HG03457 (cell line): ENCODE results near the gene POC1A.
"Not testable (repeated sequence)": the region's sequence is repeated elsewhere in the genome, so short reads cannot be mapped to it uniquely, and the experiment has no call there.

Experiments used
- ATAC-seq: cut with Tn5 transposase; IDR thresholded peaks from one replicate; pipeline ENCODE4 v1.9.1; 2021; ENCODE audit warnings: moderate number of reproducible peaks; ENCODE audit not compliant: unreplicated experiment

POC1A gene

GRCh38 chr3:52051444-52051843 is 102.8 kb downstream of the POC1A start:
- no peak for ATAC-seq

GRCh38 chr3:52050571-52050970 is 103.7 kb downstream of the POC1A start:
- ATAC-seq: no peak

GRCh38 chr3:52049503-52049902 is 104.7 kb downstream of the POC1A start:
- ATAC-seq: no peak

GRCh38 chr3:52047295-52047960 is 106.8 kb downstream of the POC1A start:
- ATAC-seq: no peak

GRCh38 chr3:52046902-52047239 is 107.4 kb downstream of the POC1A start:
- ATAC-seq: no peak

- ATAC-seq: no peak
These were observed 107.9 kb downstream of the POC1A start for GRCh38 chr3:52046186-52046901.

- no peak for ATAC-seq
These were observed 109.2 kb downstream of the POC1A start for GRCh38 chr3:52044869-52045619.

GRCh38 chr3:52043750-52044149 is 110.5 kb downstream of the POC1A start:
- no peak for ATAC-seq

- ATAC-seq: not testable (repeated sequence)
These were observed 111.2 kb downstream of the POC1A start for GRCh38 chr3:52043039-52043438.

- no peak for ATAC-seq
These were observed 113.0 kb downstream of the POC1A start for GRCh38 chr3:52041118-52041731.

- no peak for ATAC-seq
These were observed 113.6 kb downstream of the POC1A start for GRCh38 chr3:52040600-52040999.

- ATAC-seq: no peak
These were observed 114.4 kb downstream of the POC1A start for GRCh38 chr3:52039846-52040245.

- no peak for ATAC-seq
These were observed 114.8 kb downstream of the POC1A start for GRCh38 chr3:52039426-52039825.

GRCh38 chr3:52038227-52038626 is 116.0 kb downstream of the POC1A start:
- no peak for ATAC-seq

GRCh38 chr3:52037291-52037690 is 116.9 kb downstream of the POC1A start:
- no peak for ATAC-seq

- no peak for ATAC-seq
These were observed 117.4 kb downstream of the POC1A start for GRCh38 chr3:52036829-52037228.

GRCh38 chr3:52036222-52036694 is 118.0 kb downstream of the POC1A start:
- ATAC-seq: peak; percentile 63

GRCh38 chr3:52034651-52035050 is 119.6 kb downstream of the POC1A start:
- no peak for ATAC-seq

- ATAC-seq: no peak
These were observed 120.0 kb downstream of the POC1A start for GRCh38 chr3:52034212-52034611.

GRCh38 chr3:52033748-52034147 is 120.5 kb downstream of the POC1A start:
- ATAC-seq: not testable (repeated sequence)

- no peak for ATAC-seq
These were observed 121.4 kb downstream of the POC1A start for GRCh38 chr3:52032702-52033408.
